OCI-M1 (cell line): ENCODE data around the gene HS3ST3B1.

Experiments
- DNase-seq: peaks from one replicate; lab custom pipeline; 2025; lab: John Stamatoyannopoulos, UW

HS3ST3B1 gene

GRCh38 chr17:14354807-14355206 is 53.9 kb downstream of the HS3ST3B1 start:
- DNase-seq: no peak

DNA sequence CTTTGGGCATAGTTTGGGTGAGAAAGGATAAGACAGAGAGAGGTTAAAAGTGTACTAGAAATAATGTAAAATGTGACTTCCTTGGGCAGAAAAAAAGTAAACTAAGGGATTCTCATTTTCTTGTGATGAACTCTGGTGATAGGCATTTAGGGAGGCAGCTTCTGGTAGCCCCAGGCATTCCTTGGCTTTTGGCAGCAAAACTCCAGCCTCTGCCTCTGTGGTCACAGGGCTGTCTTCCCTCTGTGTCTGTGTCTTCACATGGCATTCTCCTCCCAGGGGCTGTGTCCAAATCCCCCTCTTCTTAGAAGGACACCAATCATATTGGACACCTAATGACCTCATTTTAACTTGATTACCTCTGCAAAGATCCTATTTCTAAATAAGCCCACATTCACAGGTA is 54.7 kb downstream of the HS3ST3B1 start:
- DNase-seq: no peak

DNA sequence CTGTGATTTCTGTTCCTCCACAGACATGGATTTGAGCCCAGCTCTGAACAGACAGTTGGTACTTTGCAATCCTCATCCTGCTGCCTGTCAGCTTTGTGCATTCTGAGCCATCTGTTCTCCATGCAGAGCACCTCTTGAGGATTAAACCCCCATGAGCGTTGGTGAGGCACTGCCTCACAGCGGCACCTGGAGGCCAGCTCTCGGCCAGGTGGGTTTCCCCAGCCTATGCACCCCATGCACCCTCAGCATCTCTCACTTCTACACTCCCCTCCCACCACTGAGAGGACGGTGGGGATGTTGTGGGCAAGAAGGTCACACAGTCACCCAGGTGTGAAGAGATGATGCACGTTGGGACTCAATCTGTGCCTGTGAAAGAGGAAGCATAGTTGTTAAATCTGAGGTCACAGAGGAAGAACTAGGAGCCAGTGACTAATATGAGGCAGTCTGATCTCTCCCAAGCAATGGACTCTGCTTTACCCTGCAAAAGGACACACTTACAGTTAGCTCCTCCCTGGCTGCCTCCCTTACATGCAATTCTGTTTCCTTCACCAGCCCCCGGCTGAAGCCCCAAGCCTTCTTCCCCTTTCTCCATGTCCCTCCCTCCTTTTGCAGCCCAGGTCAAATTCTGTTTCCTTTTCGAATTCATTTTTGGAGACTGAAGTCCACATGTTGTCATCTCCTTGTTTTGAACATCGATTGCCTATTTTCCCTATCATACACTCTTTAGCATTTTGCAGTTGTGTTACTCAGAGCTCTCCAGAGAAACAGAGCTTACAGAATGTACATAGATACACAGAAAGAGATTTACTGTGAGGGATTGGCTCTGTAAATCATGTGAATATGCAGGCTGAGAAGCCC is 58.5 kb downstream of the HS3ST3B1 start:
- DNase-seq: peak; percentile 56

DNA sequence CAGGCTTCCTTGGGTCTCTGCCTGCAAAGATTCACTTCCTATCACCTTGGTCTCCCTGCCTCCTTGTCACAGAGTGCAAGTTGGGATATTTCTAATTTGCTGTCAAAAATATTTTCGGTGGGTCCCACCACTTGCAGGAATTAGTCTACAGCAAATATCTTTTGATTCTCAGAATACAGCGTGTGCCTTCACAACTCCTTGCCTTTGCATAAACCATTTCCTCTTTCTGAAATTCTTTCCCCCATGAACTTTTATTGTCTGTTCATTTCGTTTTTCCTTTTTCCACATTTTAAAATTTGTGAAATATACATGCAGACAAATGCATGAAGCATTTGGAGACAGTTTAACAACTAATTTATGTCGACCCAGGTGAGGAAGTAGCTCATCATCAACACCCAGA is 60.0 kb downstream of the HS3ST3B1 start:
- DNase-seq: no peak

GRCh38 chr17:14361470-14361869 is 60.6 kb downstream of the HS3ST3B1 start:
- no peak for DNase-seq

GRCh38 chr17:14361945-14362508 is 61.1 kb downstream of the HS3ST3B1 start:
- DNase-seq: no peak

DNA sequence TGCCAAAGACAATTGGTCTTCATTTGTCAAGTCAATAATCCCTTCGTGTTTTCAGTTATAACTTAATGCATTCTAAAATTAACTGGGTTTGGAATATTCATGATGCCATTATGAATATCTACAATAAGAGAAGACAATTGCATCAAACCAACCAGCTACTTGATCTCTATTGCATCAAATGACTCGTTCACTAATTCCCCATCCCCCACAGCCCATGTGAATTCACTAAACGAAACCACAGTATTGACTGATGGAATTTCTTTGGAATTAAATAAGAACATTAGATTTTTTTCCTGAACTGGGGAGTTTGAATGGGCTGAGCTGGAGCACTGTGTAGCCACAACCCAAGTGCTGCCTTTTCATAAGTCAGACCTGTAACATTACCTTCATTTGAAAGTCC is 65.3 kb downstream of the HS3ST3B1 start:
- no peak for DNase-seq

GRCh38 chr17:14372461-14372860 is 71.6 kb downstream of the HS3ST3B1 start:
- no peak for DNase-seq

DNA sequence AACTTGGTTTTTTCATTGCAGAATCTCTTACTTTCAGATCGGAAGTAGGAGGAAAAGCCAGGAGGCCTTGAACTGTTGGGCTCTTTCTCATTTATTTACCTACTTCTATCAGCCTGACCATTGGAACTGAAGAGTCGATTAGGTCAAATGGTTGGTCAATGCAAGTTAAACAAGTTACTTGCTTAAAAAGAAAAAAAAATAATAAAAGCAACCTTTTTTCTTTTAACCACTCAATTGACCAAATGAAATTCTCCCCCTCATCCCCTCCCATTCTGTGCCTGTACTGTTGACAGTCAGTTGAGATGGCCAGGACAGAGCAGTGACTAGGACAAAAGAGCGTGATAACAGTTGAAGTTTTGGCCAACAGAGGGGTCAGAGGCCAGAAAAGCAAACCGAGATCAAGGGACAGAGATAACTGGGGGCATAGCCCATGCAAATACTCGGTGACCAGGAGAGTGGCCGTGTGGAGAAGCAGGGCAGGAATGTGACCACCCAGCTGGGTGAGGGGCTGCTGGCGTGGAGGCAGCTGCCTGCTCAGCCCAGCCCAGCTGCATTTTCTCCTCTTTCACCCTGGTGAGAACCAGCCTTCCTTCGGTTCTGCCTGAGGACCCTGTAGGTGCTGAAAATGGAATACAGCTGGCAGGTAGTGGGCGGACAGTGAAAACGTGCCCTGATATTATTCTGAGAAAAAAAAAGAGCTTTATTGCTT is 72.2 kb downstream of the HS3ST3B1 start:
- no peak for DNase-seq

- DNase-seq: no peak
Measured at GRCh38 chr17:14373614-14374259, 72.9 kb downstream of the HS3ST3B1 start.

- no peak for DNase-seq
Measured at GRCh38 chr17:14374268-14374667, 73.4 kb downstream of the HS3ST3B1 start.

- no peak for DNase-seq
Measured at GRCh38 chr17:14376666-14377065, 75.8 kb downstream of the HS3ST3B1 start.

DNA sequence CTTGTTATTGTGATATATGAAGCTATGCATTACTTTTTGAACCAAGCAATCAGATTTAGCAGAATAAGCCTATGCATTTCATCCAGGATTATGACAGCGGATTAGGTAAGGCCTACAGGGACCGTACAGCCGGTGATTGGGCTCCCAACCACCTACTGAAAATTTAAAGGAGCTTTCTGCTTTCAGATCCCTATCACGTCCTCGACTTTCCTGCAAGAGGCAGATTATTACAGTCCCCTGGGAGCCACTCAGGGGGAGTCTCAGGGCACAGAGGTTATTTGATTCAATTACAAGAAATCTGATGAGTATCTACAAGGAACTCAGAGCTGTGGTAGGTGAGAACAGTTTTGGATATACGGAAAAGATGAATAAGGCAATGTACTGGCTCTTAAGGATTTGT is 80.7 kb downstream of the HS3ST3B1 start:
- no peak for DNase-seq

DNA sequence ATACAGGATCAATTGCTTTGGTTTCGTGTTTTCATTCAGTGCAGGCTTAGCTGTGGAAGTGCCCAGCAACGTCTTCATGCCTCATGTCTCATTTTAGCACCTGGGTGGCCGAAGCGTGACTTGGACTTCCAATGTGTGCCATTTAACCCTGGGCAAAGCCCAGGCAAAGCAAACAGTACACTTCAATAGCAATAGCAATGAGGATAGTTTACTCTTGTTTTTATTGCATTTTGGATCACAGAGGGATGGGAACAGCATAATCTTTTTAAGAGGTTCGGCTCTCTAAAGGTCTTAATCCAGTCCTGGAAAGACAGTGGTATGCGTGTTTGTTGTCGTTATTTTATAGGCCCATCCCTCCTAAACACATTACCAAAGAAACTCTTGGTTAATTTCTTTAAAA is 86.2 kb downstream of the HS3ST3B1 start:
- no peak for DNase-seq

GRCh38 chr17:14389681-14390080 is 88.8 kb downstream of the HS3ST3B1 start:
- DNase-seq: no peak

GRCh38 chr17:14393723-14394122 is 92.8 kb downstream of the HS3ST3B1 start:
- DNase-seq: no peak

- no peak for DNase-seq
Measured at GRCh38 chr17:14395255-14395654, 94.4 kb downstream of the HS3ST3B1 start.

DNA sequence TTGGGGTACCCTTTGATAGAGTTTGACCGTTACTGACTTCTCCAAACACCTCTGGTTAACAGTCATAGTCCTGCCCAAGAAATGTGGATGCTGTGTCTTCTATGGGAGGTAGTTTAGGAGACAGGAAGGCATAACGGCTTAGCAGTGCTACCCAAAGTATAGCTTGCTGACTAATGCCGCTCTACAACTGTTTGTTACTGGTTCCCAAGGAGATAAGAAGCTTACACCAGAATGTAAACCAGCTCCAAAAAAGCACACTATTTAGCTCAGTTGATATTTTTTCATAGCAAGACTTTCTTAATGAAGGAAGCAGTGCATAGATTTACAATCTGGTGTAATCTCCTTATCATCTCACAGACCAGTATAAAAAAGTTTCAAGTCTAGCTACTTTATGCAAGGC is 95.7 kb downstream of the HS3ST3B1 start:
- no peak for DNase-seq

- DNase-seq: no peak
Measured at GRCh38 chr17:14398766-14399165, 97.9 kb downstream of the HS3ST3B1 start.
